Astrocyte (in vitro differentiated cells and primary cell): ENCODE results near the gene PGA3. TPM values are rescaled to one million over a fixed set of nuclear protein-coding genes. Genes with fewer than 3 reads are reported as not detected.

Experiments
- DNase-seq: peaks from one replicate; pipeline ENCODE4 v3.0.0-alpha.2; 2010; ENCODE audit warnings: low read depth
- FAIRE-seq: peaks from 2 replicates; lab custom pipeline; 2011; peaks lifted over from hg19 to GRCh38; lab: Jason Lieb, UNC
- H2AFZ ChIP-seq: 2 replicates; pipeline ENCODE4 v1.6.0; 2012; ENCODE audit warnings: low read depth, low read length, inconsistent platforms
- H3K27ac ChIP-seq: 2 replicates; pipeline ENCODE4 v1.5.1; 2011; ENCODE audit warnings: low read depth, low read length, inconsistent platforms
- H3K27me3 ChIP-seq: 2 replicates; pipeline ENCODE4 v1.6.0; 2011; ENCODE audit warnings: low read length, inconsistent platforms; ENCODE audit not compliant: insufficient read depth
- H3K36me3 ChIP-seq: 2 replicates; pipeline ENCODE4 v1.5.1; 2011; ENCODE audit warnings: low read length, inconsistent platforms; ENCODE audit not compliant: insufficient read depth
- H3K4me1 ChIP-seq: 2 replicates; pipeline ENCODE4 v1.5.1; 2011; ENCODE audit warnings: low read length, inconsistent platforms; ENCODE audit not compliant: insufficient read depth
- H3K4me2 ChIP-seq: 2 replicates; pipeline ENCODE4 v1.6.0; 2012; ENCODE audit warnings: low read length, inconsistent platforms
- H3K4me3 ChIP-seq: 2 replicates; pipeline ENCODE4 v1.5.1; 2011; ENCODE audit warnings: low read depth, mild to moderate bottlenecking, low read length, inconsistent platforms; ENCODE audit not compliant: insufficient read depth
- H3K79me2 ChIP-seq: 2 replicates; pipeline ENCODE4 v1.6.0; 2012; ENCODE audit warnings: mild to moderate bottlenecking, low read length, inconsistent platforms; ENCODE audit not compliant: insufficient read depth
- H3K9ac ChIP-seq: 2 replicates; pipeline ENCODE4 v1.6.0; 2012; ENCODE audit warnings: mild to moderate bottlenecking, low read length, inconsistent platforms
- H3K9me3 ChIP-seq: 2 replicates; pipeline ENCODE4 v1.5.1; 2012; ENCODE audit warnings: low read depth, mild to moderate bottlenecking, low read length, inconsistent platforms; ENCODE audit not compliant: insufficient read depth
- H4K20me1 ChIP-seq: 2 replicates; pipeline ENCODE4 v1.6.0; 2012; ENCODE audit warnings: low read length, inconsistent platforms; ENCODE audit not compliant: insufficient read depth
- H3K27ac Mint-ChIP-seq: one replicate; pipeline ENCODE4 v1.8.0; 2021; ENCODE audit warnings: mild to moderate bottlenecking, mixed read lengths; ENCODE audit not compliant: unreplicated experiment
- H3K27me3 Mint-ChIP-seq: one replicate; pipeline ENCODE4 v1.8.0; 2021; ENCODE audit warnings: low read depth, mixed read lengths; ENCODE audit not compliant: unreplicated experiment
- H3K36me3 Mint-ChIP-seq: one replicate; pipeline ENCODE4 v1.8.0; 2021; ENCODE audit warnings: low read depth, mixed read lengths; ENCODE audit not compliant: unreplicated experiment
- H3K4me1 Mint-ChIP-seq: one replicate; pipeline ENCODE4 v1.8.0; 2021; ENCODE audit warnings: low read depth, mixed read lengths; ENCODE audit not compliant: unreplicated experiment
- H3K4me3 Mint-ChIP-seq: one replicate; pipeline ENCODE4 v1.8.0; 2021; ENCODE audit warnings: mild to moderate bottlenecking, moderate library complexity, mixed read lengths; ENCODE audit not compliant: unreplicated experiment
- H3K9me3 Mint-ChIP-seq: one replicate; pipeline ENCODE4 v1.8.0; 2021; ENCODE audit warnings: mild to moderate bottlenecking, mixed read lengths; ENCODE audit not compliant: unreplicated experiment
- EZH2 ChIP-seq: IDR thresholded peaks from 2 replicates; pipeline ENCODE4 v1.6.1; 2012; ENCODE audit warnings: mild to moderate bottlenecking, low read length, inconsistent platforms; ENCODE audit not compliant: insufficient read depth
- total RNA-seq: library from RNA; stranded (reverse); gene quantifications from 2 replicates; pipeline ENCODE4 v1.2.1, GENCODE V29; 2021
- TF ChIP-seq, protein P1 (sequence below): IDR thresholded peaks from 2 replicates; pipeline ENCODE4 v1.5.1; 2011; ENCODE audit warnings: low read depth, mild to moderate bottlenecking, inconsistent platforms, low read length, moderate library complexity; ENCODE audit not compliant: insufficient read depth

PGA3 gene
- total RNA-seq, 1 donor from 2014 or later: 0.43 TPM

DNA sequence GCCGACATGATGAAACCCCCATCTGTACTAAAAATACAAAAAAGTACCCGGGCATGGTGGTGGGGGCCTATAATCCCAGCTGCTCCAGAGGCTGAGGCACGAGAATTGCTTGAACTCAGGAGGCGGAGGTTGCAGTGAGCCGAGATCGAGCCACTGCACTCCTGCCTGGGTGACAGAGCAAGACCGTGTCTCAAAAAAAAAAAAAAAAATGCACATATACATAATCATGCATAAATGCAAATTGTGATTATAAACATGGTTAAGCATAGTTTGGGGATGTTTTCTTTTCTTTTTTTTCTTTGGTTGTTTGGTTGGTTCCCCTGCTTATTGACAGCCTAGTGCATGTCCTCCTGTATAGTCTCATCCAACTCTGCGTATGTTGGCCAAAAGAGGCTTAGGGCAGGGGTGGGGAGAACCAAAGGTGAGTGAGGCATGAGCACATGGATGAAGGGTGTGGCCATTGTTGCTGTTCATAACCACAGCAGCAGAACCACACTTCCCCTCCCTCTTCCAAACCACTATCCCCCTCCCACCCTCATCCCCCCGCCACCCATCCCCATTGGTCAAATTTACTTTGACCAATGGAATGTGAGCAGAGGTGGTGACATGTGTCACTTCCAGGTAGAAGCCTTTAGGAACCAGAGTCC is 35.1 kb upstream of the PGA3 start:
- no peak for FAIRE-seq
- Mint-ChIP-seq H3K27me3 (peaks cover 19% of the 10 kb centered on the region), H3K36me3 (peaks cover under 1% of the 10 kb centered on the region), H3K27ac (no peak overlapping the region), H3K4me3 (no peak overlapping the region), H3K4me1 (no peaks in the 10 kb centered on the region), H3K9me3 (peaks cover 6% of the 10 kb centered on the region)
- Histone ChIP-seq H3K79me2 (no peaks in the 10 kb centered on the region), H4K20me1 (no peaks in the 10 kb centered on the region), H3K27ac (no peak overlapping the region), H3K4me1 (no peaks in the 10 kb centered on the region), H3K4me3 (no peak overlapping the region), H2AFZ (no peak overlapping the region), H3K36me3 (no peaks in the 10 kb centered on the region), H3K4me2 (no peak overlapping the region), H3K9me3 (no peaks in the 10 kb centered on the region), H3K27me3 (peaks cover 13% of the 10 kb centered on the region), H3K9ac (no peak overlapping the region)
- no peak for DNase-seq
- TF ChIP-seq EZH2: no peak
- TF ChIP-seq, protein P1, sequence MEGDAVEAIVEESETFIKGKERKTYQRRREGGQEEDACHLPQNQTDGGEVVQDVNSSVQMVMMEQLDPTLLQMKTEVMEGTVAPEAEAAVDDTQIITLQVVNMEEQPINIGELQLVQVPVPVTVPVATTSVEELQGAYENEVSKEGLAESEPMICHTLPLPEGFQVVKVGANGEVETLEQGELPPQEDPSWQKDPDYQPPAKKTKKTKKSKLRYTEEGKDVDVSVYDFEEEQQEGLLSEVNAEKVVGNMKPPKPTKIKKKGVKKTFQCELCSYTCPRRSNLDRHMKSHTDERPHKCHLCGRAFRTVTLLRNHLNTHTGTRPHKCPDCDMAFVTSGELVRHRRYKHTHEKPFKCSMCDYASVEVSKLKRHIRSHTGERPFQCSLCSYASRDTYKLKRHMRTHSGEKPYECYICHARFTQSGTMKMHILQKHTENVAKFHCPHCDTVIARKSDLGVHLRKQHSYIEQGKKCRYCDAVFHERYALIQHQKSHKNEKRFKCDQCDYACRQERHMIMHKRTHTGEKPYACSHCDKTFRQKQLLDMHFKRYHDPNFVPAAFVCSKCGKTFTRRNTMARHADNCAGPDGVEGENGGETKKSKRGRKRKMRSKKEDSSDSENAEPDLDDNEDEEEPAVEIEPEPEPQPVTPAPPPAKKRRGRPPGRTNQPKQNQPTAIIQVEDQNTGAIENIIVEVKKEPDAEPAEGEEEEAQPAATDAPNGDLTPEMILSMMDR: no peak

DNA sequence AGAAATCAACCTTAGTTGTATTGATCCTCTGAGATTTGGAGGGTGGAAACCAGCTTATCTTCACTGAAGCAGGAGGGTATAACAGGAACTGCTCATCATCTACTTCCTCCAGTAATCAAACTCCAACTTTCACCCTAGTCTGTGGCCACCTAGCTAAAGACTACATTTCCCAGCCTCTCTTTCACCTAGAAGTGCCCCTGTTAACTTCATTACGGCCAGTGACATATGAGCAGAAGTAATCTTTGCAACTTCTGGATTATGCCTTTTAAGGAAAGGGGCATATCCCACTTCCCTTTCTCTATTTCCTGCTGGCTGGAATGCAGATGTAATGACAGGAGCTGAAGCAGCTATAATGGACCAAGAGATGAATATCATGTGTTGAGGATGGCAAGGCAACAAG is 34.5 kb upstream of the PGA3 start:
- DNase-seq: no peak
- TF ChIP-seq EZH2: no peak
- Histone ChIP-seq H3K4me3 (no peak overlapping the region), H3K9me3 (no peaks in the 10 kb centered on the region), H3K79me2 (no peaks in the 10 kb centered on the region), H3K4me2 (no peak overlapping the region), H3K36me3 (no peaks in the 10 kb centered on the region), H4K20me1 (no peaks in the 10 kb centered on the region), H3K9ac (no peak overlapping the region), H3K4me1 (no peaks in the 10 kb centered on the region), H3K27me3 (peaks cover 12% of the 10 kb centered on the region), H2AFZ (no peak overlapping the region), H3K27ac (no peak overlapping the region)
- no peak for FAIRE-seq
- Mint-ChIP-seq H3K9me3 (peaks cover 9% of the 10 kb centered on the region), H3K36me3 (peaks cover 1% of the 10 kb centered on the region), H3K27me3 (peaks cover 26% of the 10 kb centered on the region), H3K4me1 (no peaks in the 10 kb centered on the region), H3K4me3 (no peak overlapping the region), H3K27ac (no peak overlapping the region)

DNA sequence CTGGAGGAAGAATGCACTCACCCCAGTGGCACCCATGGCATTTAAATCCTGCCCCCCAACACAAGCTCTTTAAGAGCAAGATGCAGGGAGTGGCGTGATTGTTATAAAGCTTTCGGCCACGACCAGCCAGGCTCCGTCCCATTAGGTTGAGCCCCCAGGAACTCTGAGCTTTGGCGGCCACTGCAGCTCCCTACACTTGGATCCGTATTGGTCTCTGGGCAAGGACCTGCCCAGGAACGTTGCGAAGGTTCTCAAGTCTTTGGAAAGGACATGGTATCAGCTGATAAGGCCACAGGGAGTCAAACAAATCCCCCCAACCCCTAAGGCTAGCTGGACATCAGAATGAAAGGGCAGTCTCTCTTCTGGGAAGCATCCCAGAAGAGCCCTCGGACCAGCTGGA is 32.7 kb upstream of the PGA3 start:
- Mint-ChIP-seq H3K27me3 (peaks cover 39% of the 10 kb centered on the region), H3K27ac (no peak overlapping the region), H3K36me3 (peaks cover 1% of the 10 kb centered on the region), H3K4me1 (no peaks in the 10 kb centered on the region), H3K9me3 (peaks cover 11% of the 10 kb centered on the region), H3K4me3 (no peak overlapping the region)
- Histone ChIP-seq H4K20me1 (no peaks in the 10 kb centered on the region), H3K4me3 (no peak overlapping the region), H3K27ac (no peak overlapping the region), H3K4me1 (no peaks in the 10 kb centered on the region), H2AFZ (no peak overlapping the region), H3K36me3 (no peaks in the 10 kb centered on the region), H3K9me3 (no peaks in the 10 kb centered on the region), H3K27me3 (peaks cover 12% of the 10 kb centered on the region), H3K79me2 (no peaks in the 10 kb centered on the region), H3K9ac (no peak overlapping the region), H3K4me2 (no peak overlapping the region)
- no peak for FAIRE-seq
- DNase-seq: no peak
- TF ChIP-seq, protein P1: no peak
- TF ChIP-seq EZH2: no peak
